GM19328 (cell line): ENCODE measurements around the gene GMIP.
"Not testable (repeated sequence)": the region's sequence is repeated elsewhere in the genome, so short reads cannot be mapped to it uniquely, and the experiment has no call there.

Experiments used
- ATAC-seq: cut with Tn5 transposase; IDR thresholded peaks from one replicate; pipeline ENCODE4 v1.9.1; 2021; ENCODE audit warnings: mild to moderate bottlenecking, moderate library complexity; ENCODE audit not compliant: unreplicated experiment

The GMIP gene

GRCh38 chr19:19643158-19644053 lies at the start of gene GMIP:
Gene GMIP (minus strand): TSS chr19:19643657. CDS start chr19:19643529, 128 bp downstream.
- peak; percentile 72 for ATAC-seq

- ATAC-seq, result no peak
Observed at GRCh38 chr19:19691683-19692082, 48.2 kb upstream of the GMIP start.

- not testable (repeated sequence) for ATAC-seq
Observed at GRCh38 chr19:19689023-19689422, 45.6 kb upstream of the GMIP start.

- no peak for ATAC-seq
Observed at GRCh38 chr19:19687090-19687489, 43.6 kb upstream of the GMIP start.

GRCh38 chr19:19686580-19686979 lies 43.1 kb upstream of the GMIP start:
- ATAC-seq, result no peak

- ATAC-seq, result not testable (repeated sequence)
Observed at GRCh38 chr19:19686119-19686518, 42.7 kb upstream of the GMIP start.

GRCh38 chr19:19679176-19680073 lies 36.0 kb upstream of the GMIP start:
- ATAC-seq, result no peak

- no peak for ATAC-seq
Observed at GRCh38 chr19:19677579-19677978, 34.1 kb upstream of the GMIP start.

GRCh38 chr19:19674315-19674714 lies 30.9 kb upstream of the GMIP start:
- no peak for ATAC-seq

GRCh38 chr19:19672816-19673215 lies 29.4 kb upstream of the GMIP start:
- ATAC-seq, result no peak

GRCh38 chr19:19670070-19670551 lies 26.7 kb upstream of the GMIP start:
- ATAC-seq, result no peak

GRCh38 chr19:19668230-19669012 lies 25.0 kb upstream of the GMIP start, which contains the start of gene ZNF101:
Gene ZNF101 (plus strand): TSS chr19:19668839. CDS start chr19:19668964, 125 bp downstream.
- ATAC-seq, result peak; percentile 48

GRCh38 chr19:19665420-19665948 lies 22.0 kb upstream of the GMIP start:
- ATAC-seq, result not testable (repeated sequence)

GRCh38 chr19:19663256-19664120 lies 20.0 kb upstream of the GMIP start, which contains the start of gene ATP13A1:
Gene ATP13A1 (minus strand): TSS chr19:19663676. CDS start chr19:19663666, 10 bp downstream.
- ATAC-seq, result peak; percentile 74

- no peak for ATAC-seq
Observed at GRCh38 chr19:19662871-19663255, 19.4 kb upstream of the GMIP start.

- ATAC-seq, result no peak
Observed at GRCh38 chr19:19662344-19662743, 18.9 kb upstream of the GMIP start.

GRCh38 chr19:19661675-19662251 lies 18.3 kb upstream of the GMIP start:
- no peak for ATAC-seq

GRCh38 chr19:19661141-19661674 lies 17.8 kb upstream of the GMIP start:
- no peak for ATAC-seq
